T47D (cell line): ENCODE data around the gene C13orf42.

Source experiments
- DNase-seq, 2 experiments: peaks; one replicate each; pipeline versions ENCODE4 v3.0.0 to v3.0.0-alpha.2; 2011 to 2012; ENCODE audit warnings: low read depth in 1 of 2, low spot score in 1 of 2
- JUND ChIP-seq: IDR thresholded peaks from 2 replicates; pipeline ENCODE4 v1.6.1; 2012; ENCODE audit warnings: low read depth
- in situ Hi-C: cut with HindIII; loops from 2 replicates; pipeline ENCODE4 v1.10.0; 2016; ENCODE audit warnings: low sequenced_read_pairs, low pct_unique_long_range_greater_than_20kb

The C13orf42 gene

GRCh38 chr13:51048616-51049015, 62.5 kb downstream of the C13orf42 start:
- TF ChIP-seq JUND: no peak
- in situ Hi-C loops: no loop called here
- no peak for DNase-seq

- in situ Hi-C loops: no loop called here
- no peak for TF ChIP-seq JUND
These were observed 63.0 kb downstream of the C13orf42 start for GRCh38 chr13:51048166-51048461.

GRCh38 chr13:51047434-51048165, 63.5 kb downstream of the C13orf42 start:
- no peak for TF ChIP-seq JUND

More at GRCh38 chr13:51048166-51048461, 63.0 kb downstream of the C13orf42 start:
- DNase-seq: no peak

GRCh38 chr13:51045451-51045850, 65.6 kb downstream of the C13orf42 start:
- no peak for DNase-seq
- no peak for TF ChIP-seq JUND
- in situ Hi-C loops: no loop called here

More at GRCh38 chr13:51047434-51048165, 63.5 kb downstream of the C13orf42 start:
- DNase-seq: no peak
- in situ Hi-C loops: no loop called here

- in situ Hi-C loops: no loop called here
- no peak for TF ChIP-seq JUND
- DNase-seq: no peak
These were observed 66.9 kb downstream of the C13orf42 start for GRCh38 chr13:51044023-51044665.

GRCh38 chr13:51043310-51043709, 67.8 kb downstream of the C13orf42 start:
- no peak for DNase-seq
- no peak for TF ChIP-seq JUND
- in situ Hi-C loops: no loop called here

GRCh38 chr13:51041710-51042109, 69.4 kb downstream of the C13orf42 start:
- in situ Hi-C loops: no loop called here
- no peak for TF ChIP-seq JUND
- no peak for DNase-seq

- in situ Hi-C loops: no loop called here
- no peak for TF ChIP-seq JUND
- no peak for DNase-seq
These were observed 69.9 kb downstream of the C13orf42 start for GRCh38 chr13:51041126-51041525.

GRCh38 chr13:51040431-51040830, 70.6 kb downstream of the C13orf42 start:
- no peak for TF ChIP-seq JUND
- DNase-seq: no peak
- in situ Hi-C loops: no loop called here

- DNase-seq: no peak
- in situ Hi-C loops: no loop called here
- TF ChIP-seq JUND: no peak
These were observed 74.7 kb downstream of the C13orf42 start for GRCh38 chr13:51036418-51036817.

GRCh38 chr13:51035978-51036377, 75.1 kb downstream of the C13orf42 start:
- in situ Hi-C loops: no loop called here
- DNase-seq: no peak
- no peak for TF ChIP-seq JUND

- DNase-seq: no peak
- TF ChIP-seq JUND: no peak
- in situ Hi-C loops: no loop called here
These were observed 75.6 kb downstream of the C13orf42 start for GRCh38 chr13:51035469-51035868.

GRCh38 chr13:51034906-51035305, 76.2 kb downstream of the C13orf42 start:
- in situ Hi-C loops: no loop called here
- no peak for TF ChIP-seq JUND
- no peak for DNase-seq
